Upper lobe of left lung (tissue), 6 donors: ENCODE data around the gene PARVG. TPM values are rescaled to one million over a fixed set of nuclear protein-coding genes. Genes with fewer than 3 reads are reported as not detected.

Experiments
- ATAC-seq, 2 donors: fragments of 200-7000 bp; cut with Tn5 transposase; one replicate each; pipeline ENCODE4 v1.9.1; 2022; ENCODE audit warnings: mild to moderate bottlenecking in 2 of 2, moderate library complexity in 2 of 2; ENCODE audit not compliant: low FRiP score in 2 of 2
- DNase-seq, 2 donors: peaks; one replicate each; pipeline ENCODE4 v3.0.0-alpha.2; 2019 to 2020
- H3K27ac ChIP-seq, 4 donors: fragments of 200-600 bp; sonication (generic); one replicate each; pipeline ENCODE4 v1.5.1; 2016 to 2019
- H3K27me3 ChIP-seq, 4 donors: fragments of 200-600 bp; sonication (generic); one replicate each; pipeline ENCODE4 v1.5.1; 2017 to 2019
- H3K36me3 ChIP-seq, 4 donors: fragments of 200-600 bp; sonication (generic); one replicate each; pipeline ENCODE4 v1.5.1; 2016 to 2019
- H3K4me1 ChIP-seq, 4 donors: fragments of 200-600 bp; sonication (generic); one replicate each; pipeline ENCODE4 v1.5.1; 2018 to 2019
- H3K4me3 ChIP-seq, 4 donors: fragments of 200-600 bp; sonication (generic); one replicate each; pipeline ENCODE4 v1.5.1; 2017 to 2019; ENCODE audit warnings: mild to moderate bottlenecking in 2 of 4, moderate library complexity in 1 of 4
- H3K9me3 ChIP-seq, 4 donors: fragments of 200-600 bp; sonication (generic); one replicate each; pipeline ENCODE4 v1.5.1; 2018 to 2019
- CTCF ChIP-seq, 6 experiments: fragments of 450-650 bp in 4 of 6; fragments of 200-600 bp in 2 of 6; sonication (generic) in 2 of 6; IDR thresholded peaks; one replicate each; pipeline ENCODE4 v1.5.1; 2016 to 2019; ENCODE audit warnings: antibody characterized with exemption in 6 of 6
- EP300 ChIP-seq, 4 donors: sonication (generic); formaldehyde crosslinking; IDR thresholded peaks; one replicate each; pipeline ENCODE4 v1.5.1; 2017; ENCODE audit warnings: antibody characterized with exemption in 4 of 4, control low read depth in 2 of 4
- POLR2A ChIP-seq, 4 donors: fragments of 450-650 bp; IDR thresholded peaks; one replicate each; pipeline ENCODE4 v1.5.1; 2016 to 2017; ENCODE audit warnings: antibody characterized with exemption in 4 of 4, mild to moderate bottlenecking in 2 of 4
- POLR2AphosphoS5 ChIP-seq, 2 donors: sonication (generic); formaldehyde crosslinking; IDR thresholded peaks; one replicate each; pipeline ENCODE4 v1.5.1; 2017; ENCODE audit warnings: antibody characterized with exemption in 2 of 2
- WGBS, 2 donors: methylation state at CpG; one replicate each; pipeline ENCODE4 v1.1.5; 2017 to 2018; 5-methylcytosine and 5-hydroxymethylcytosine counted together
- total RNA-seq, 6 donors: library from RNA; depleted of rRNA in 4 of 6; stranded (reverse); fragments of >200 nt in 4 of 6; gene quantifications; one replicate each; pipeline versions ENCODE4 v1.1.0 to v1.2.1, GENCODE V29; 2016 to 2021
- donor health status: DM: no; HTN: no; CAD: no; lungs with moderate emphysema.
- donor health status: DM: no; HTN: yes; CAD: no; lungs with severe emphysema.

PARVG gene
- total RNA-seq, 6 donors from 2014 or later, result 42.4 to 315 (median 82.4) TPM

- Histone ChIP-seq H3K4me1 (peaks cover 0 to 3% (median 0%) of the 10 kb centered on the region in 4 donors), H3K27ac (peak overlapping the region; percentile 57 to 74 (median 66)), H3K36me3 (peaks cover 0 to 26% (median 8%) of the 10 kb centered on the region in 4 donors), H3K27me3 (no peaks in the 10 kb centered on the region), H3K4me3 (peak overlapping the region in 1 of 4 donors; percentile 9), H3K9me3 (no peaks in the 10 kb centered on the region)
- DNase-seq, result peak in 1 of 2 donors; percentile 86
- WGBS, 2 donors, result 66 to 67% methylated on average over 22 of the region's 22 CpGs
- peak; percentile 84 to 90 for ATAC-seq
- TF ChIP-seq EP300 (IDR thresholded peaks at IDR 0.05) (no peak), POLR2AphosphoS5 (IDR thresholded peaks at IDR 0.05) (peak in 1 of 2 donors; percentile 19), POLR2A (IDR thresholded peaks at IDR 0.05) (peak in 2 of 4 donors; percentile 14 to 25)
Observed at GRCh38 chr22:44172370-44173108, 8.2 kb upstream of the PARVG start.

GRCh38 chr22:44173154-44173553 lies 7.6 kb upstream of the PARVG start:
- H3K27me3 ChIP-seq, result no peaks in the 10 kb centered on the region
- DNase-seq (no peak), ATAC-seq (no peak)
- peak overlapping the region in 1 of 4 donors; percentile 9 for H3K4me3 ChIP-seq
- TF ChIP-seq EP300 (IDR thresholded peaks at IDR 0.05) (no peak), POLR2AphosphoS5 (IDR thresholded peaks at IDR 0.05) (no peak), CTCF (IDR thresholded peaks at IDR 0.05) (no peak), POLR2A (IDR thresholded peaks at IDR 0.05) (peak in 1 of 4 donors; percentile 3)
- H3K9me3 ChIP-seq, result no peaks in the 10 kb centered on the region
- peak overlapping the region; percentile 57 to 73 (median 65) for H3K27ac ChIP-seq
- H3K4me1 ChIP-seq, result peaks cover 0 to 3% (median 0%) of the 10 kb centered on the region in 4 donors
- peaks cover 0 to 24% (median 6%) of the 10 kb centered on the region in 4 donors for H3K36me3 ChIP-seq
- WGBS, 2 donors, result 90 to 93% methylated on average over 10 of the region's 10 CpGs

- Histone ChIP-seq H3K4me3 (no peak overlapping the region), H3K27me3 (no peaks in the 10 kb centered on the region), H3K27ac (no peak overlapping the region), H3K36me3 (peaks cover 0 to 3% (median 0%) of the 10 kb centered on the region in 4 donors), H3K9me3 (no peaks in the 10 kb centered on the region), H3K4me1 (peaks cover 0 to 4% (median 2%) of the 10 kb centered on the region in 4 donors)
- DNase-seq (no peak), ATAC-seq (no peak)
- WGBS, 2 donors, result 77 to 86% methylated on average over 8 of the region's 8 CpGs
- TF ChIP-seq CTCF (IDR thresholded peaks at IDR 0.05) (no peak), EP300 (IDR thresholded peaks at IDR 0.05) (no peak), POLR2A (IDR thresholded peaks at IDR 0.05) (no peak), POLR2AphosphoS5 (IDR thresholded peaks at IDR 0.05) (no peak)
Observed at GRCh38 chr22:44175676-44176075, 5.0 kb upstream of the PARVG start.

- WGBS, 2 donors, result 69 to 72% methylated on average over 10 of the region's 10 CpGs
- Histone ChIP-seq H3K27ac (no peak overlapping the region), H3K27me3 (no peaks in the 10 kb centered on the region), H3K4me1 (peaks cover 0 to 18% (median 3%) of the 10 kb centered on the region in 4 donors), H3K36me3 (no peaks in the 10 kb centered on the region), H3K4me3 (no peak overlapping the region), H3K9me3 (no peaks in the 10 kb centered on the region)
- no peak for DNase-seq
- TF ChIP-seq EP300 (IDR thresholded peaks at IDR 0.05), result no peak
- TF ChIP-seq CTCF (IDR thresholded peaks at IDR 0.05), result no peak
- no peak for TF ChIP-seq POLR2A (IDR thresholded peaks at IDR 0.05)
- no peak for ATAC-seq
Observed at GRCh38 chr22:44179196-44179988, 1.3 kb upstream of the PARVG start.
